ENCODE measurements around the gene NXPH4. TPM values are rescaled to one million over a fixed set of nuclear protein-coding genes. Genes with fewer than 3 reads are reported as not detected.

The NXPH4 gene
- total RNA-seq, 6 experiments from 2014 or later = 0.87 to 1.5 (median 1.2) TPM; not detected in 3

- 5% methylated on average over 19 of the region's 24 CpGs for WGBS (ENCODE audit: insufficient coverage, low coverage, low lambda C conversion rate, missing lambda C conversion rate)
- intact Hi-C loops (cut with DNase I) = no loop called here
- H3K4me3 ChIP-seq = no peak overlapping the region
- no peaks in the 10 kb centered on the region for H3K9me3 ChIP-seq
- H3K27ac ChIP-seq = no peak overlapping the region
- ATAC-seq = no peak
- peaks cover 0 to 11% (median 0%) of the 10 kb centered on the region in 4 donors for H3K4me1 ChIP-seq
- no peak for DNase-seq
- TF ChIP-seq CTCF (IDR thresholded peaks at IDR 0.05) = no peak
- TF ChIP-seq POLR2A (IDR thresholded peaks at IDR 0.05) = no peak
- H3K27me3 ChIP-seq = peaks cover 0 to 25% of the 10 kb centered on the region in 2 donors
- no peaks in the 10 kb centered on the region for H3K36me3 ChIP-seq
Observed at GRCh38 chr12:57221169-57221917, 4.7 kb downstream of the NXPH4 start.

- DNase-seq (no peak), ATAC-seq (no peak)
- Histone ChIP-seq H3K36me3 (no peaks in the 10 kb centered on the region), H3K9me3 (no peaks in the 10 kb centered on the region), H3K4me3 (no peak overlapping the region), H3K27me3 (peaks cover 0 to 25% of the 10 kb centered on the region in 2 donors), H3K27ac (no peak overlapping the region), H3K4me1 (peaks cover 0 to under 1% (median 0%) of the 10 kb centered on the region in 4 donors)
- intact Hi-C loops (cut with DNase I) = no loop called here
- 26% methylated on average over 9 of the region's 13 CpGs for WGBS (ENCODE audit: insufficient coverage, low coverage, low lambda C conversion rate, missing lambda C conversion rate)
- no peak for TF ChIP-seq POLR2A (IDR thresholded peaks at IDR 0.05)
- TF ChIP-seq CTCF (IDR thresholded peaks at IDR 0.05) = no peak
Observed at GRCh38 chr12:57222286-57223190, 5.9 kb downstream of the NXPH4 start.

- WGBS (ENCODE audit: insufficient coverage, low coverage, low lambda C conversion rate, missing lambda C conversion rate) = 43% methylated on average over 16 of the region's 22 CpGs
- H3K4me1 ChIP-seq = peaks cover 0 to 3% (median 0%) of the 10 kb centered on the region in 4 donors
- no peak for TF ChIP-seq POLR2A (IDR thresholded peaks at IDR 0.05)
- no peak for TF ChIP-seq CTCF (IDR thresholded peaks at IDR 0.05)
- intact Hi-C loops (cut with DNase I) = no loop called here
- H3K4me3 ChIP-seq = no peak overlapping the region
- ATAC-seq (no peak), DNase-seq (no peak)
- H3K36me3 ChIP-seq = no peaks in the 10 kb centered on the region
- no peak overlapping the region for H3K27ac ChIP-seq
- peaks cover 0 to 18% of the 10 kb centered on the region in 2 donors for H3K27me3 ChIP-seq
- H3K9me3 ChIP-seq = no peaks in the 10 kb centered on the region
Observed at GRCh38 chr12:57223191-57224165, 6.9 kb downstream of the NXPH4 start.

Data from right lobe of liver (tissue), 6 donors.